Measurements from ENCODE around the gene RASA3.

The RASA3 gene

DNA sequence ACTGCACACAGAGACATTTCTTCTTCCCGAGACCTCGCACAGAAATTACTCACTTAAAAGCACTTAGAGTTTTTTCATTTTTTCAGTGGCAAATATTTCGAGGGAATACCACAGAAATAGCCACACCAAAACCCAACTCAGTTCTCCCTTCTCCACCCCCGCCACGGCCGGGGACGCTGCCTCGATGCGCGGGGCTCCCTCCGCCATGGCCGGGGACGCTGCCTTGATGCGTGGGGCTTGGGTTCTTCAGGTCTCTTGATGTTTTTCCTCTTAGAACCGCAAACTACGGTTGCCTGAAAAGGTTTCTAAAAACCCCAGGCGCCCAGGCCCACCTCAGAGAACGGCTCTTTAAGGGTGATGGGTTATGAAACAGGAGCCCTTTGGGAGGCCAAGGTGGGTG is 71.4 kb downstream of the RASA3 start:
- Histone ChIP-seq H3K36me3 (ENCODE audit: control insufficient read depth, insufficient read depth, low read length) (no peaks in the 10 kb centered on the region), H3K9me3 (ENCODE audit: control insufficient read depth, low read length) (no peaks in the 10 kb centered on the region), H3K4me3 (ENCODE audit: insufficient read depth, low read depth, low read length) (no peak overlapping the region), H3K4me1 (ENCODE audit: control insufficient read depth, insufficient read depth, low read length) (peaks cover 24% of the 10 kb centered on the region), H3K27me3 (ENCODE audit: control insufficient read depth, insufficient read depth, low read length, poor library complexity, severe bottlenecking) (no peaks in the 10 kb centered on the region), H3K27ac (ENCODE audit: insufficient read depth, low read depth, low read length, poor library complexity, severe bottlenecking) (no peak overlapping the region)
- WGBS, 2 experiments: 93 to 96% methylated on average over 18 of the region's 18 CpGs

DNA sequence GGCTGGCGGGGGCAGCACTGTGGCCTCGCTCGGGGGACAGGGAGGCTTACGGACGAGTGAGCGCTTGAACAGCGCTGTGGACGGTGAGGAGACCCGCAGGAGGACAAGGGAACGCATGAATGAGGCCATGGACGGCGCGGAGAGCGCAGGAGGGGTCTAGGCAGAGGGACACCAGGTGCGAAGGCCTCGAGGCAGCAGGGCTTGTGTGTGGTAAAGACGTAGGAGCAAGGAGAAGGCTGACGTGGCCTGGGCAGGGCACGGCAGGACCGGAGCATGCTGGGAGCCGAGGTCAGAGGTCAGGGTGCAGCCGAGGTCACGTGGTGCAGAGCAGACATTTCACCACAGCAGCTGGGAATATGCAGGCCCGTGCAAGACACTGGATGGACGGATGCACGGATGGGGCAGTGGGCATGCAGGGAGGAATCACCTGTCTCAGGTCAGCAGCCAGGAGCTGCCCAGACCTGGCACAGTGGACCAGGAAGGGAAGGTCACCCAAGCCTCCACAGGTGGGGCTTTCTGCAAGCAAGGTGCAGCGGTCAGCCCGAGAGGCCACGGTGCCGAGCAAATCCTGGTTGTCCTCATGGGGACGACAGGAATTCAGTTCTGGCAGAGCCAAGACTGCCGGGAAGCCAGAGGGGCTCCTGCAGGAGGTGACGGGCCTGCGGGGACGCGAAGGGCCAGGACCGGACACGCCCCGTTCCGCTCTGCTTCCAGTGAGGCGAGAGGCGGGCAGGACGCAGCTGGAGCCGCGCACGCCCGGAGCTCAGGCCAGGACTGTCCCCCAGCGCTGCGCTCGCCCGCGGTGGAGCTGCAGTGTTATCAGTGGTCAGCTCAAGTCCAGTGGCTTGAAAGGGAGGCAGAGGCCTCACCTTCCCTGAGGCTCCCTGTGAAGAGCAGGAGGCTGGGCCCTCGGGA is 72.2 kb downstream of the RASA3 start:
- H3K27ac ChIP-seq (ENCODE audit: insufficient read depth, low read depth, low read length, poor library complexity, severe bottlenecking): no peak overlapping the region
- whole genome bisulfite sequencing, 2 experiments: 94 to 96% methylated on average over 53 of the region's 53 CpGs
- no peaks in the 10 kb centered on the region for H3K36me3 ChIP-seq (ENCODE audit: control insufficient read depth, insufficient read depth, low read length)
- H3K4me1 ChIP-seq (ENCODE audit: control insufficient read depth, insufficient read depth, low read length): peaks cover 18% of the 10 kb centered on the region
- H3K4me3 ChIP-seq (ENCODE audit: insufficient read depth, low read depth, low read length): no peak overlapping the region
- H3K27me3 ChIP-seq (ENCODE audit: control insufficient read depth, insufficient read depth, low read length, poor library complexity, severe bottlenecking): no peaks in the 10 kb centered on the region
- no peaks in the 10 kb centered on the region for H3K9me3 ChIP-seq (ENCODE audit: control insufficient read depth, low read length)

DNA sequence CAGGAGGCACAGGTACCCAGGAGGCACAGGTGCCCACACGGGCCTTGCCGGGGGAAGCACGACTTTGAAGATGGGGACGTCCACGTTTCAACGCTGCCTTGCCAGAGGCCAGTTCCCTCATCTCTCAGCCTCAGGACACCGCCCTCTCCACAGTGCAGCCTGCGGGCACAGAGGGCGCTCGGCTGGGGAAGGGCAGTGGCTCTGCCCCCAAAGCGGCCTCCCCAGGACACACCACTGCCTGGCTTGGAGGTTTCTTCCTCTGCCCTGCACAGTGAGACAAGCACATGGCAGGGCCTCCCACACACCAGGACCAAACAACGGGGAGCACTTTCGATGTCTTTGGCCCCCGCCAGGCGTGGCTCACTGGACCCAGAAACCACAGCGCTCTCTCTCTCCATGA is 73.0 kb downstream of the RASA3 start:
- WGBS, 2 experiments: 95% methylated on average over 16 of the region's 16 CpGs

DNA sequence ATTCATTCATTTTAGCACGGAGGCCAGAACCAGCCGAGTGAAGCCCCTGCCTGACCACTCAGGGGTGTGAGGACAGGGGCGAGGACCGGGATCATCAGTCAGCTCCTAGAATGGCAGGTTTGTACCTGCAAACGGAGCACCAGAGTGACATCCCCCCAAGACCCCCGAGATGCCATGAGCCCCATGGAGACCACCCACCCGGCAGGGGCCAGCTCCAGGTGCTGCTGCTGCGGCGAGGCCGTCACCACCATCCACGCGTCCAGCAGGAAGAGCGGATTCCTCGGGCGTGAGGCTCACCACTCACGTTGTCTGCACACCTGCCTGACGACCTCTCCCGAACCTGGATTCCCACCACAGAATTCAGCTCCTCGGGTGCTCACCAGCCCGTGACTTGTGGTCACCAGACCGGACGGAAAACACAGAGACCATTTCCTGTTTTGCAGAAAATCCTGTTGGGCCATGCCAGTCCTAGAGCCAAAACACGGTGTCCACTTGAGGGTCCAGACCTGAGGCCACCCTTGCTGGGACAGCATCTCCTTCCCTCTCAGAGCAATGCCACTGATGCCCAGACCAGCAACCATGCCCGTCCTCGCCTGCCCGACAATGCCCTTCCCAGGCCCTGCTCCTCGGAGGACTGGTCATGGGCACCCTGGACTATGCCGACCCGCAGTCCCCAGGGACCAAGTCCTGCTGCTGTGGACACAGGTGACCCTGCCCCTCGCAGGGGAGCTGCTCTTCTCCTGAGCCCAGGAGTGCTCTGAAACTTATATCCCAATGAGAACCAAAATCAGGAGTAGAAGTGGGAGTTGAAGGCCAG is 74.2 kb downstream of the RASA3 start:
- H3K27ac ChIP-seq (ENCODE audit: insufficient read depth, low read depth, low read length, poor library complexity, severe bottlenecking): no peak overlapping the region
- no peaks in the 10 kb centered on the region for H3K27me3 ChIP-seq (ENCODE audit: control insufficient read depth, insufficient read depth, low read length, poor library complexity, severe bottlenecking)
- WGBS, 2 experiments: 94 to 96% methylated on average over 30 of the region's 30 CpGs
- no peak overlapping the region for H3K4me3 ChIP-seq (ENCODE audit: insufficient read depth, low read depth, low read length)
- peaks cover 2% of the 10 kb centered on the region for H3K4me1 ChIP-seq (ENCODE audit: control insufficient read depth, insufficient read depth, low read length)
- H3K9me3 ChIP-seq (ENCODE audit: control insufficient read depth, low read length): no peaks in the 10 kb centered on the region
- no peaks in the 10 kb centered on the region for H3K36me3 ChIP-seq (ENCODE audit: control insufficient read depth, insufficient read depth, low read length)

More for the DNA sequence above, 73.0 kb downstream of the RASA3 start:
- no peaks in the 10 kb centered on the region for H3K9me3 ChIP-seq (ENCODE audit: control insufficient read depth, low read length)
- peaks cover 10% of the 10 kb centered on the region for H3K4me1 ChIP-seq (ENCODE audit: control insufficient read depth, insufficient read depth, low read length)
- H3K27me3 ChIP-seq (ENCODE audit: control insufficient read depth, insufficient read depth, low read length, poor library complexity, severe bottlenecking): no peaks in the 10 kb centered on the region
- no peak overlapping the region for H3K4me3 ChIP-seq (ENCODE audit: insufficient read depth, low read depth, low read length)
- no peaks in the 10 kb centered on the region for H3K36me3 ChIP-seq (ENCODE audit: control insufficient read depth, insufficient read depth, low read length)
- no peak overlapping the region for H3K27ac ChIP-seq (ENCODE audit: insufficient read depth, low read depth, low read length, poor library complexity, severe bottlenecking)

DNA sequence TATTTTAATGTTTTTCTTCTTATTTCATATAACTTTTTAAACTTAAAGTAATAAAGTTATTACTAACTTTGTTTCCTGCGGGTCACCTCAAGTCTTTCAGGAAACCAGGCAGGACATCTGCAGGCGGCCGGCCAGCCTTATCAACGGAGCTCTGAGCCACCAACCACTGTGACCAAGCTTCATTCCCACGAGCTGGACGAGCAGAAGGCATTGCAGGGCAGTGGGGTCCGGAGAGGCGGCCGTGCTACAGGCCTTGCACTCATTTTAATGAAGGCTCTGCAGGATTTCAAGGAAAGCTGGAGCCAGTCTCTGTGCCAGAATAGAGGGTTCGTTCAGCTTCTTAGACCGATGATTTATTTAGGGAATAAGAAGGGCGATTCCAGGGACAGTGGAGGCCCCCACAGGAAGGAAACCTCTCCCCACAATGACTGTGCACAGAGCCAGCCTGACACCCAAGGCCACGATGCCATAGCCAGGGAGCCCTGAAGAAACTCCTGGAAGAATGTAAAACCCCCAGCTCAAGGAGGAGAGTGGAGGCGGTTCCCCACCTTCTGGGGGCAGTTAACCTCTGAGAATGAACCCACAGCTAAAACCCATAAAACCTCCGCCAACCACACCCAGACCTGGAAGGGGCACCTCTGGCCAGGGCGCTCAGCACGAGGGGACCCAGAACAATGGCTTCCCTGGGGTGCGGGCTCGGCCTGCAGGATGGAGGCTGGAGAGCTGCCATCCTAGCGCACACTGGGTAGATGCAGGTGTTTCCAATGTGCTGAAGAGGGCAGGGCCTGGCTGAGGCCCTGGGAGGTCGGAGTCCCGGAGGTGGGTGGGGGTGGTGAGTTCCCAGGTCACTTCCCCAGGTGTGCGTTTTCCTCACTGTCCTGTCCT is 75.0 kb downstream of the RASA3 start:
- Histone ChIP-seq H3K4me3 (ENCODE audit: insufficient read depth, low read depth, low read length) (no peak overlapping the region), H3K9me3 (ENCODE audit: control insufficient read depth, low read length) (no peaks in the 10 kb centered on the region), H3K36me3 (ENCODE audit: control insufficient read depth, insufficient read depth, low read length) (no peaks in the 10 kb centered on the region), H3K27me3 (ENCODE audit: control insufficient read depth, insufficient read depth, low read length, poor library complexity, severe bottlenecking) (no peaks in the 10 kb centered on the region), H3K27ac (ENCODE audit: insufficient read depth, low read depth, low read length, poor library complexity, severe bottlenecking) (no peak overlapping the region), H3K4me1 (ENCODE audit: control insufficient read depth, insufficient read depth, low read length) (peaks cover 10% of the 10 kb centered on the region)
- 85% methylated on average over 23 of the region's 23 CpGs for WGBS, 2 experiments

DNA sequence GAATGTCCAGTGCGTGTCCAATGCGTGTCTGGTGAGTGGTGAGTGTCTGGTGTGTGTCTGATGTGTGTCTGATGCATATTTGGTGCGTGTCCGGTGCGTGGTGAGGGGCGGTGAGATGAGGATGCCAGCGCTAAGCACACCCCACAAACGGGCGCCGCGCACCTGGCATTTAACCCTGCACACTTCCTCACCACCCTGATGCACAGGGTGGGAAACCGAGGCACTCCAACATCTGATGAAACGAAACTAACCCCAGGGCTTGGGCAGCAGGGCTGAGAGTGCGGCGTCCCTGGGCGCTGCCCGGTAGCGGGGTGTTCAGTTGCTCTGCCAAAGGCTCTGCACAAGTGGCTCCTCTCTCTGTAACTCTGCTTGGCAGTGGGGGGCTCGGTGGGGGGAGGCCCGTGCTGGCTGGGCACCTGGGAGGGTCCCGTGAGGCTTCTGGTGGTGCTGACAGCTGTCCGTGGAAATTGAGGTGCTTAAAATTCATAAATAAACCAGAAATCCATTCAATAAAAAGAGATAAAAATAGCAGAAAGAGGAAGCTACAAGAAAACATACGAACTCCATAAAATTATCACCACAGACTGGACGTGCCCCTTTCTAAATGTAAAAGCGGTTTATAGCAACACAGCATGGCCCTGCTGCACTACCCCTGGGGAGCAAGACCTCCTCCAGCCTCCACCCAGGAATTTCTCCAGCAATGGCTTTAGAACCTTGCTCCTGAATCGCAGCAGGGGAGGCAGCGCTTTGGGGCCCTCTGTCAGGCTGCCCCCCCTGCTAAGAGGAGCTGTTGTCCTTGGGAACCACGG is 76.0 kb downstream of the RASA3 start:
- WGBS, 2 experiments: 92% methylated on average over 26 to 28 of the region's 28 CpGs
- Histone ChIP-seq H3K27ac (ENCODE audit: insufficient read depth, low read depth, low read length, poor library complexity, severe bottlenecking) (no peak overlapping the region), H3K36me3 (ENCODE audit: control insufficient read depth, insufficient read depth, low read length) (no peaks in the 10 kb centered on the region)

DNA sequence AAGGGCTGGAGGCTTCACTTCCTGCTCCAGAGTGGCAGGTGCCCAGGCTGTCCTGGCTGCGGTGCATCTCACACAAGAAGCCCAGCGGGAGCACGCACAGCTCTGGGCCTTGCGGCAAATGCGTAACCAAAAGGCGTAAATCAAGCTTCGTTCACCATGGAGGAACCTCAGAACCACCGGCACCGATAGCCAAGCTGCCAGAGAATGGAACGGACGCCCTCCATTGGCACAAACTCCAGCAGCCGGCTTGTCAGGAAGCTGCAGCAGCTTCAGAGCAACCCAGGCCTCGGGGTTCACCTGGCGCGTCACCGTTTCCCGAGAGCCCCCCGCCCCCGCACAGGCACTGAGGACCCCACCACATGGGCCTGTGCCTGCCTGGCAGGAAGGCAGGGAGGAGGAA is 76.7 kb downstream of the RASA3 start:
- Histone ChIP-seq H3K4me1 (ENCODE audit: control insufficient read depth, insufficient read depth, low read length) (peaks cover 10% of the 10 kb centered on the region), H3K36me3 (ENCODE audit: control insufficient read depth, insufficient read depth, low read length) (no peaks in the 10 kb centered on the region), H3K4me3 (ENCODE audit: insufficient read depth, low read depth, low read length) (no peak overlapping the region), H3K27ac (ENCODE audit: insufficient read depth, low read depth, low read length, poor library complexity, severe bottlenecking) (no peak overlapping the region), H3K9me3 (ENCODE audit: control insufficient read depth, low read length) (no peaks in the 10 kb centered on the region), H3K27me3 (ENCODE audit: control insufficient read depth, insufficient read depth, low read length, poor library complexity, severe bottlenecking) (no peaks in the 10 kb centered on the region)
- 95 to 97% methylated on average over 19 of the region's 19 CpGs for WGBS, 2 experiments

More for the DNA sequence above, 76.0 kb downstream of the RASA3 start:
- H3K9me3 ChIP-seq (ENCODE audit: control insufficient read depth, low read length): no peaks in the 10 kb centered on the region
- H3K4me1 ChIP-seq (ENCODE audit: control insufficient read depth, insufficient read depth, low read length): peaks cover 10% of the 10 kb centered on the region
- H3K4me3 ChIP-seq (ENCODE audit: insufficient read depth, low read depth, low read length): no peak overlapping the region
- H3K27me3 ChIP-seq (ENCODE audit: control insufficient read depth, insufficient read depth, low read length, poor library complexity, severe bottlenecking): no peaks in the 10 kb centered on the region

DNA sequence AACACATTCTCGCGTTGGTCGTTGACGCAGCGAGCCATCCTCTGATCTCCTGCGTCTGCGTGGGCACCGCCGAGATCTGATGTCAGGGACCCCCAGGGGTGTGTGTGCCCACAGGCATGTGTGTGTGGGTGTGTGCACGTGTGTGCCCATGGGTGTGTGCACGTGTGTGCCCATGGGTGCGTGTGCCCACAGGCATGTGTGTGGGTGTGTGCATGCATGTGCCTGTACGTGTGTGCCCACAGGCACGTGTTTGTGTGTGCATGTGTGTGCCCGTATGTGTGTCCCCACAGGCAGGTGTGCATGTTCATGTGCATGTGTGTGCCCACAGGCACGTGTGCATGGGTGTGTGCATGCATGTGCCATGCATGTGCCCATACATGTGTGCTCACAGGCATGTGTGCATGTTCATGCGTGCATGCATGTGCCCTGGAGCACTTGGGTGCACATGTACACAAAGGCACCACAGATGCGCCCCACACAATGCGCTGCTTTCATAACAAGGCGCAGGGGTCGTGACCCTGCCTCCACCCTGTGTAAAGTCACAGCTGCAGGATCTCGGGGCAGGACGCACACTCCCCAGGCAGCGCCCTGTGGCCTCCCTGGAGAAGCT is 77.5 kb downstream of the RASA3 start:
- no peaks in the 10 kb centered on the region for H3K27me3 ChIP-seq (ENCODE audit: control insufficient read depth, insufficient read depth, low read length, poor library complexity, severe bottlenecking)
- peaks cover 10% of the 10 kb centered on the region for H3K4me1 ChIP-seq (ENCODE audit: control insufficient read depth, insufficient read depth, low read length)
- no peak overlapping the region for H3K4me3 ChIP-seq (ENCODE audit: insufficient read depth, low read depth, low read length)
- H3K27ac ChIP-seq (ENCODE audit: insufficient read depth, low read depth, low read length, poor library complexity, severe bottlenecking): no peak overlapping the region
- WGBS, 2 experiments: 95% methylated on average over 24 of the region's 24 CpGs
- H3K9me3 ChIP-seq (ENCODE audit: control insufficient read depth, low read length): no peaks in the 10 kb centered on the region
- no peaks in the 10 kb centered on the region for H3K36me3 ChIP-seq (ENCODE audit: control insufficient read depth, insufficient read depth, low read length)

DNA sequence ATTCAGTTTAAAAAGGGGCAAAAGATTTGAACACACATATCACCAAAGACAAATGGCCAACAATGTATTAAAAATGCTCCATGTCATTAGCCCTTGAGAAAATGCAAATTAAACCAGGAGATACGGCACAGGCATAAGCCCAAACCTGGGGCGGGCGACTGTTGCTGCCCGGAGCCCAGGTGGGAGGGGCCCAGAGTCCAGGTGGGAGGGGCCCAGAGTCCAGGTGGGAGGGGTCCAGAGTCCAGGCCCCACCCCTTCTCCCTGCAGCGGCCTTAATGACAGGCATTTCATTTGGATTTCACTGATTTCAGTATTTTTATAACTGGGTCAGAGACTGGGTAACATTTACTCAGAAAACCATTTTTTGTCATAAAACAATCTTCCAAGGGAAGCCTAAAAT is 78.2 kb downstream of the RASA3 start:
- no peaks in the 10 kb centered on the region for H3K36me3 ChIP-seq (ENCODE audit: control insufficient read depth, insufficient read depth, low read length)
- H3K27me3 ChIP-seq (ENCODE audit: control insufficient read depth, insufficient read depth, low read length, poor library complexity, severe bottlenecking): no peaks in the 10 kb centered on the region
- H3K27ac ChIP-seq (ENCODE audit: insufficient read depth, low read depth, low read length, poor library complexity, severe bottlenecking): no peak overlapping the region
- peaks cover 10% of the 10 kb centered on the region for H3K4me1 ChIP-seq (ENCODE audit: control insufficient read depth, insufficient read depth, low read length)
- H3K4me3 ChIP-seq (ENCODE audit: insufficient read depth, low read depth, low read length): no peak overlapping the region
- whole genome bisulfite sequencing, 2 experiments: 77 to 84% methylated on average over 5 of the region's 5 CpGs
- H3K9me3 ChIP-seq (ENCODE audit: control insufficient read depth, low read length): no peaks in the 10 kb centered on the region
